ENCODE data around the gene PGK2. TPM values are rescaled to one million over a fixed set of nuclear protein-coding genes. Genes with fewer than 3 reads are reported as not detected.
"Not testable (repeated sequence)": the region's sequence is repeated elsewhere in the genome, so short reads cannot be mapped to it uniquely, and the experiment has no call there.

PGK2 gene
- total RNA-seq (2014; rRNA removed; shearing (Covaris generic)): not detected in 2 replicates

GRCh38 chr6:49787176-49787575, at the start of gene PGK2:
Gene PGK2 (minus strand): TSS chr6:49787285. CDS start chr6:49787187, 98 bp downstream.
- DNase-seq: peak; percentile 13
- H3K27me3 ChIP-seq (ENCODE audit: control insufficient read depth, insufficient read depth, low read length): no peaks in the 10 kb centered on the region
- no peaks in the 10 kb centered on the region for H3K36me3 ChIP-seq (replicated peaks; ENCODE audit: control insufficient read depth, insufficient read depth, low read length)
- no peak within 1 kb of the TSS for H3K4me3 ChIP-seq (ENCODE audit: insufficient read depth, low read depth, low read length)

GRCh38 chr6:49835140-49835539, 48.1 kb upstream of the PGK2 start:
- H3K27me3 ChIP-seq (ENCODE audit: control insufficient read depth, insufficient read depth, low read length): no peaks in the 10 kb centered on the region
- H3K36me3 ChIP-seq (replicated peaks; ENCODE audit: control insufficient read depth, insufficient read depth, low read length): no peaks in the 10 kb centered on the region
- no peak overlapping the region for H3K4me3 ChIP-seq (ENCODE audit: insufficient read depth, low read depth, low read length)
- DNase-seq: no peak

- no peak for DNase-seq
- H3K4me3 ChIP-seq (ENCODE audit: insufficient read depth, low read depth, low read length): no peak overlapping the region
- H3K27me3 ChIP-seq (ENCODE audit: control insufficient read depth, insufficient read depth, low read length): no peaks in the 10 kb centered on the region
- no peaks in the 10 kb centered on the region for H3K36me3 ChIP-seq (replicated peaks; ENCODE audit: control insufficient read depth, insufficient read depth, low read length)
Measured at GRCh38 chr6:49833386-49833785, 46.3 kb upstream of the PGK2 start.

GRCh38 chr6:49826743-49827406, 39.8 kb upstream of the PGK2 start:
- DNase-seq: no peak
- no peaks in the 10 kb centered on the region for H3K27me3 ChIP-seq (ENCODE audit: control insufficient read depth, insufficient read depth, low read length)
- no peaks in the 10 kb centered on the region for H3K36me3 ChIP-seq (replicated peaks; ENCODE audit: control insufficient read depth, insufficient read depth, low read length)
- no peak overlapping the region for H3K4me3 ChIP-seq (ENCODE audit: insufficient read depth, low read depth, low read length)

GRCh38 chr6:49815166-49815565, 28.1 kb upstream of the PGK2 start:
- Histone ChIP-seq H3K27me3 (ENCODE audit: control insufficient read depth, insufficient read depth, low read length) (no peaks in the 10 kb centered on the region; the same call in 1 of the 2 replicates), H3K4me3 (ENCODE audit: insufficient read depth, low read depth, low read length) (no peak overlapping the region), H3K36me3 (replicated peaks; ENCODE audit: control insufficient read depth, insufficient read depth, low read length) (no peaks in the 10 kb centered on the region)
- DNase-seq: no peak

GRCh38 chr6:49813248-49813647, 26.2 kb upstream of the PGK2 start:
- Histone ChIP-seq H3K27me3 (ENCODE audit: control insufficient read depth, insufficient read depth, low read length) (no peaks in the 10 kb centered on the region; the same call in 1 of the 2 replicates), H3K36me3 (replicated peaks; ENCODE audit: control insufficient read depth, insufficient read depth, low read length) (no peaks in the 10 kb centered on the region), H3K4me3 (ENCODE audit: insufficient read depth, low read depth, low read length) (no peak overlapping the region)
- DNase-seq: no peak

- DNase-seq: no peak
- Histone ChIP-seq H3K4me3 (ENCODE audit: insufficient read depth, low read depth, low read length) (no peak overlapping the region), H3K27me3 (ENCODE audit: control insufficient read depth, insufficient read depth, low read length) (no peaks in the 10 kb centered on the region), H3K36me3 (replicated peaks; ENCODE audit: control insufficient read depth, insufficient read depth, low read length) (no peaks in the 10 kb centered on the region)
Measured at GRCh38 chr6:49806145-49806544, 19.1 kb upstream of the PGK2 start.

GRCh38 chr6:49805246-49805645, 18.2 kb upstream of the PGK2 start:
- no peak overlapping the region for H3K4me3 ChIP-seq (ENCODE audit: insufficient read depth, low read depth, low read length)
- no peaks in the 10 kb centered on the region for H3K27me3 ChIP-seq (ENCODE audit: control insufficient read depth, insufficient read depth, low read length)
- DNase-seq: no peak
- H3K36me3 ChIP-seq (replicated peaks; ENCODE audit: control insufficient read depth, insufficient read depth, low read length): no peaks in the 10 kb centered on the region

- Histone ChIP-seq H3K36me3 (replicated peaks; ENCODE audit: control insufficient read depth, insufficient read depth, low read length) (no peaks in the 10 kb centered on the region), H3K4me3 (ENCODE audit: insufficient read depth, low read depth, low read length) (no peak overlapping the region), H3K27me3 (ENCODE audit: control insufficient read depth, insufficient read depth, low read length) (no peaks in the 10 kb centered on the region)
- no peak for DNase-seq
Measured at GRCh38 chr6:49801525-49801924, 14.4 kb upstream of the PGK2 start.

- Histone ChIP-seq H3K27me3 (ENCODE audit: control insufficient read depth, insufficient read depth, low read length) (no peaks in the 10 kb centered on the region), H3K4me3 (ENCODE audit: insufficient read depth, low read depth, low read length) (no peak overlapping the region), H3K36me3 (replicated peaks; ENCODE audit: control insufficient read depth, insufficient read depth, low read length) (no peaks in the 10 kb centered on the region)
- DNase-seq: no peak
Measured at GRCh38 chr6:49799090-49799489, 12.0 kb upstream of the PGK2 start.

GRCh38 chr6:49796842-49797455, 9.9 kb upstream of the PGK2 start:
- DNase-seq; H3K27me3 ChIP-seq (ENCODE audit: control insufficient read depth, insufficient read depth, low read length); H3K36me3 ChIP-seq (replicated peaks; ENCODE audit: control insufficient read depth, insufficient read depth, low read length): not testable (repeated sequence)
- peak overlapping the region; percentile 44 for H3K4me3 ChIP-seq (ENCODE audit: insufficient read depth, low read depth, low read length)

GRCh38 chr6:49790341-49790740, 3.3 kb upstream of the PGK2 start:
- no peaks in the 10 kb centered on the region for H3K27me3 ChIP-seq (ENCODE audit: control insufficient read depth, insufficient read depth, low read length)
- no peaks in the 10 kb centered on the region for H3K36me3 ChIP-seq (replicated peaks; ENCODE audit: control insufficient read depth, insufficient read depth, low read length)
- DNase-seq: no peak
- no peak overlapping the region for H3K4me3 ChIP-seq (ENCODE audit: insufficient read depth, low read depth, low read length)

GRCh38 chr6:49784272-49784671, 2.8 kb downstream of the PGK2 start:
- no peak for DNase-seq
- Histone ChIP-seq H3K27me3 (ENCODE audit: control insufficient read depth, insufficient read depth, low read length) (no peaks in the 10 kb centered on the region), H3K36me3 (replicated peaks; ENCODE audit: control insufficient read depth, insufficient read depth, low read length) (no peaks in the 10 kb centered on the region), H3K4me3 (ENCODE audit: insufficient read depth, low read depth, low read length) (no peak overlapping the region)

GRCh38 chr6:49782725-49783124, 4.4 kb downstream of the PGK2 start:
- Histone ChIP-seq H3K27me3 (ENCODE audit: control insufficient read depth, insufficient read depth, low read length) (no peaks in the 10 kb centered on the region), H3K36me3 (replicated peaks; ENCODE audit: control insufficient read depth, insufficient read depth, low read length) (no peaks in the 10 kb centered on the region), H3K4me3 (ENCODE audit: insufficient read depth, low read depth, low read length) (no peak overlapping the region)
- DNase-seq: no peak

GRCh38 chr6:49782293-49782692, 4.8 kb downstream of the PGK2 start:
- Histone ChIP-seq H3K4me3 (ENCODE audit: insufficient read depth, low read depth, low read length) (no peak overlapping the region), H3K27me3 (ENCODE audit: control insufficient read depth, insufficient read depth, low read length) (no peaks in the 10 kb centered on the region), H3K36me3 (replicated peaks; ENCODE audit: control insufficient read depth, insufficient read depth, low read length) (no peaks in the 10 kb centered on the region)
- DNase-seq: no peak

Data from H7 (cell line).